Lung (tissue), 12 donors: Measurements from ENCODE around the gene MC1R. TPM values are rescaled to one million over a fixed set of nuclear protein-coding genes. Genes with fewer than 3 reads are reported as not detected.

Experiments used
- ATAC-seq: fragments of 200-7000 bp; cut with Tn5 transposase; one replicate; pipeline ENCODE4 v1.9.1; 2020; ENCODE audit warnings: moderate number of reproducible peaks; ENCODE audit not compliant: insufficient read depth, low FRiP score
- DNase-seq, 3 donors: peaks; one replicate each; pipeline ENCODE4 v3.0.0-alpha.2; 2013 to 2017
- H3K27ac ChIP-seq, 2 donors: one replicate each; pipeline ENCODE4 v1.5.1; 2013; ENCODE audit warnings: mild to moderate bottlenecking in 2 of 2, moderate library complexity in 2 of 2, control low read depth in 1 of 2, inconsistent platforms in 1 of 2, low read depth in 1 of 2, low read length in 1 of 2
- H3K27me3 ChIP-seq, 3 donors: one replicate each; pipeline ENCODE4 v1.5.1; 2013; ENCODE audit warnings: low read length in 2 of 3; ENCODE audit not compliant: control insufficient read depth in 3 of 3, insufficient read depth in 3 of 3
- H3K36me3 ChIP-seq, 4 donors: one replicate each; pipeline ENCODE4 v1.5.1; 2013; ENCODE audit warnings: low read length in 4 of 4, mild to moderate bottlenecking in 1 of 4, moderate library complexity in 1 of 4; ENCODE audit not compliant: control insufficient read depth in 4 of 4, insufficient read depth in 4 of 4
- H3K4me1 ChIP-seq, 5 donors: one replicate each; pipeline ENCODE4 v1.5.1; 2013; ENCODE audit warnings: low read length in 5 of 5, mild to moderate bottlenecking in 2 of 5, moderate library complexity in 1 of 5; ENCODE audit not compliant: control insufficient read depth in 5 of 5, insufficient read depth in 5 of 5
- H3K4me3 ChIP-seq: one replicate; pipeline ENCODE4 v1.5.1; 2013; ENCODE audit warnings: mild to moderate bottlenecking, control low read depth, moderate library complexity
- H3K9ac ChIP-seq, 2 donors: one replicate each; pipeline ENCODE4 v1.5.1; 2013; ENCODE audit warnings: low read length in 2 of 2, control low read depth in 1 of 2; ENCODE audit not compliant: insufficient read depth in 1 of 2
- H3K9me3 ChIP-seq, 4 donors: one replicate each; pipeline ENCODE4 v1.5.1; 2013; ENCODE audit warnings: low read length in 3 of 4, mild to moderate bottlenecking in 1 of 4, moderate library complexity in 1 of 4; ENCODE audit not compliant: control insufficient read depth in 4 of 4, insufficient read depth in 3 of 4
- WGBS, 2 donors: extraction: QIAGEN DNeasy Blood & Tissue Kit; methylation state at CpG; one replicate each; pipeline ENCODE4 v1.1.7; 2013; 5-methylcytosine and 5-hydroxymethylcytosine counted together
- polyA plus RNA-seq, 2 donors: library from polyadenylated mRNA; stranded (reverse); fragments of 200-250 nt; gene quantifications; one replicate each; pipeline ENCODE4 v1.2.1, GENCODE V29; 2013
- total RNA-seq, 2 donors: library from RNA; depleted of rRNA in 1 of 2; stranded (reverse); fragments of >200 nt in 1 of 2; gene quantifications; one replicate each; pipeline ENCODE4 v1.2.1, GENCODE V29; 2014 to 2021
- TF ChIP-seq, protein P1 (sequence below): IDR thresholded peaks from 2 replicates; pipeline ENCODE4 v1.5.1; 2012; ENCODE audit warnings: mild to moderate bottlenecking; ENCODE audit errors: control extremely low read depth, extremely low read depth
- donor health status: control.
- donor health status: control.
- donor health status: Bipolar disorder and iron deficiency.
- donor health status: healthy.
- donor health status: DM: yes; HTN: yes; CAD: no.

Gene MC1R
- total and polyA plus RNA-seq, 4 donors, result 2.9 to 7.1 (median 3.5) TPM

- Histone ChIP-seq H3K9ac (no peak overlapping the region), H3K27me3 (no peaks in the 10 kb centered on the region), H3K27ac (no peak overlapping the region), H3K4me3 (no peak overlapping the region), H3K9me3 (peaks cover 0 to 2% (median 0%) of the 10 kb centered on the region in 4 donors), H3K36me3 (no peaks in the 10 kb centered on the region), H3K4me1 (no peaks in the 10 kb centered on the region)
- DNase-seq (no peak), ATAC-seq (no peak)
- TF ChIP-seq, protein P1, sequence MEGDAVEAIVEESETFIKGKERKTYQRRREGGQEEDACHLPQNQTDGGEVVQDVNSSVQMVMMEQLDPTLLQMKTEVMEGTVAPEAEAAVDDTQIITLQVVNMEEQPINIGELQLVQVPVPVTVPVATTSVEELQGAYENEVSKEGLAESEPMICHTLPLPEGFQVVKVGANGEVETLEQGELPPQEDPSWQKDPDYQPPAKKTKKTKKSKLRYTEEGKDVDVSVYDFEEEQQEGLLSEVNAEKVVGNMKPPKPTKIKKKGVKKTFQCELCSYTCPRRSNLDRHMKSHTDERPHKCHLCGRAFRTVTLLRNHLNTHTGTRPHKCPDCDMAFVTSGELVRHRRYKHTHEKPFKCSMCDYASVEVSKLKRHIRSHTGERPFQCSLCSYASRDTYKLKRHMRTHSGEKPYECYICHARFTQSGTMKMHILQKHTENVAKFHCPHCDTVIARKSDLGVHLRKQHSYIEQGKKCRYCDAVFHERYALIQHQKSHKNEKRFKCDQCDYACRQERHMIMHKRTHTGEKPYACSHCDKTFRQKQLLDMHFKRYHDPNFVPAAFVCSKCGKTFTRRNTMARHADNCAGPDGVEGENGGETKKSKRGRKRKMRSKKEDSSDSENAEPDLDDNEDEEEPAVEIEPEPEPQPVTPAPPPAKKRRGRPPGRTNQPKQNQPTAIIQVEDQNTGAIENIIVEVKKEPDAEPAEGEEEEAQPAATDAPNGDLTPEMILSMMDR, result no peak
- 76 to 85% methylated on average over 13 of the region's 13 CpGs for WGBS, 2 donors
Observed at GRCh38 chr16:89936034-89936433, 17.4 kb downstream of the MC1R start.

DNA sequence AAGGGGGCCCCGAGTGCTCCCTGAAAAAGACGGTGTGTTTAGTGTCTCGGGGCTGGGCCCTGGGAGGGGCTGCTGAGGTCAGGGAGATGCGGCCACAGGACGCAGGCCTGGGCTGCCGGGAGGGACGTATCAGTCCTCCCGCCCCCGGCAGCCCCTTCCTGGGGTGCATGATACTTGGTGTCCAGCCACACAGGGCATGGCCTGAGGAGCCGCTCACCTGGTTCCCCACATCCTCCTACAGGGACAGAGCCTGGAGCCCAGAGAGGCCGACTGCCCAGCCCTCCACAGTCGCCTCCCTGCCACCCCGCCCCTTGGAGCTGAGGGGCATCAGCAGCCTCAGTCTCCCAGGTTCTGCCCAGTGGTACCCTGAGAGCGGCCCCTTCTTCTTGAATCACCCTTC, 17.8 kb downstream of the MC1R start:
- WGBS, 2 donors, result 95 to 96% methylated on average over 14 of the region's 14 CpGs
- Histone ChIP-seq H3K4me3 (no peak overlapping the region), H3K27me3 (no peaks in the 10 kb centered on the region), H3K27ac (no peak overlapping the region), H3K4me1 (no peaks in the 10 kb centered on the region), H3K9me3 (peaks cover 0 to 1% (median 0%) of the 10 kb centered on the region in 4 donors), H3K36me3 (no peaks in the 10 kb centered on the region), H3K9ac (no peak overlapping the region)
- TF ChIP-seq, protein P1, result no peak
- no peak for DNase-seq
- no peak for ATAC-seq

- no peaks in the 10 kb centered on the region for H3K4me1 ChIP-seq
- no peaks in the 10 kb centered on the region for H3K27me3 ChIP-seq
- TF ChIP-seq, protein P1, result no peak
- DNase-seq (no peak), ATAC-seq (no peak)
- no peak overlapping the region for H3K4me3 ChIP-seq
- no peaks in the 10 kb centered on the region for H3K36me3 ChIP-seq
- no peak overlapping the region for H3K9ac ChIP-seq
- H3K27ac ChIP-seq, result no peak overlapping the region
- no peaks in the 10 kb centered on the region for H3K9me3 ChIP-seq
- whole genome bisulfite sequencing, 2 donors, result 91 to 93% methylated on average over 20 of the region's 20 CpGs
Observed at GRCh38 chr16:89936981-89937380, 18.3 kb downstream of the MC1R start.

GRCh38 chr16:89938175-89938885, 19.7 kb downstream of the MC1R start:
- Histone ChIP-seq H3K9me3 (no peaks in the 10 kb centered on the region), H3K4me1 (no peaks in the 10 kb centered on the region), H3K36me3 (no peaks in the 10 kb centered on the region), H3K27ac (no peak overlapping the region), H3K4me3 (no peak overlapping the region), H3K27me3 (no peaks in the 10 kb centered on the region), H3K9ac (no peak overlapping the region)
- ATAC-seq, result no peak
- 80 to 82% methylated on average over 21 of the region's 21 CpGs for WGBS, 2 donors
- TF ChIP-seq, protein P1, result no peak
- no peak for DNase-seq
